Measurements from ENCODE around the gene SCGB1A1.
"Not testable (repeated sequence)": the region's sequence is repeated elsewhere in the genome, so short reads cannot be mapped to it uniquely, and the experiment has no call there.

SCGB1A1 gene

DNA sequence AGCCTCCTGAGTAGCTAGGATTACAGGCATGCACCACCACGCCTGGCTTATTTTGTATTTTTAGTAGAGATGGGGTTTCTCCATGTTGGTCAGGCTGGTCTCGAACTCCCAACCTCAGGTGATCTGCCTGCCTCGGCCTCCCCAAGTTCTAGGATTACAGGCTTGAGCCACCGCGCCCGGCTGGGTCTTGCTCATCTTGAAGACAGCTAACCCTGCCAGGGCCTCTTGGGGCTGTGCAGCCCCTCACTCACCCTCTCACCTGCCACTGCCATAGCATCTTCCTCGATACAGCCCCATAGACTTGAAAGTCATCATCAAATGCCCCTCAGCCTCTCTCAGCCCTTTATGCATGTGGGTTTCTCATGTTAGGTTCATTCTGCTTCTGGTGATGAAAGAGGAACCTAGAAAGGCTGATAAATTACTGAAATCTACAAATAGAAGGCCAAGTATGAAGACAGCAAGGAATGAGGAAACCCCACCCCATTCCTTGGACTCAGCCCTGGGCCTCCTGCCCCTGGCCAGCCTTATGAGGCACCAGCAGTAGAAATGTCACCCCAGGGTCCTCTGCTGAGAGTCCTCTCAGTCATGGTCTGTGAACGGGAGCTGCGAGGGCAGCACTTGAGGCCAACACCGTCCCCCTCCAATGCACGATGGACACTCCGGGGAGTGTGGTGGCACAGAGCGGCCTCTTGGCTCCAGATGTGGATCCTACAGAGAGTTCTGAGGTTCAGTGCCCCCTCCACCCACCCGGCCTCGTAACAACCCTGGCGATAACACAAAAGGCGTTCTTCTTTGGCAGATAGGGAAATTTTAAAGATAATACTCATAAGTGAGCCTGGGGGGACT is 24.8 kb downstream of the SCGB1A1 start:
- no peak for DNase-seq (ENCODE audit: extremely low read depth, low read depth)
- TF ChIP-seq CTCF (IDR thresholded peaks at IDR 0.05; ENCODE audit: low read depth, low read length): no peak

DNA sequence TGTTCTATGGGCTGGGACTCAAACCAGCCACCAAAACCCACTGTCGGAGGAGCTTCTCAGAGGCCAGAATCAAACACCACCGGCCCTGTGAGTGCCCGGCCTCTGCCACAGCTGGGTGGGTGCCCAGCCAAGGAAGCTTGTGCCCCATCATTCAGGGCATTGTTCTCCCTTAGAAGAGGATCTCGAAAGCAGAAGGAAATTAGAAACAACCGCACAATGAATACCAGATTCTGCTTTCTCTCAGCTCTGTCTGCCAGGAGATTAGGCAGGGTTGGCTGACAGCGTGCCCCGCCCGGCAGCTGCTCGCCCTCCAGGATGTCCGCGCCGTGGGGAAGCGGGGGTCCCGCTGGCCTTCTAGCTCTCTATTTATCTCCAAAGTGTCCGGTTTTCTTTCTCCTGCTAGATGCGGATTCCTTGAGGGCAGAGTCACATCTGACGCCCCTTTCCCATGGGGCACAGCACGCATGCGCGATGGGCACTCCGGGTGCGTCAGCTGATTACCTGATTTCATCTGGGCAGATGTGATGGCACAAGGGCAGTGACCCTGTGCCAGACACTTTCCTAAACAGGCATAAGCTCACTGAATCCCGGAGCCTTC is 25.5 kb downstream of the SCGB1A1 start:
- TF ChIP-seq CTCF (IDR thresholded peaks at IDR 0.05; ENCODE audit: low read depth, low read length): no peak
- DNase-seq (ENCODE audit: extremely low read depth, low read depth): no peak

GRCh38 chr11:62444835-62445234 is 26.0 kb downstream of the SCGB1A1 start:
- DNase-seq (ENCODE audit: extremely low read depth, low read depth): no peak

DNA sequence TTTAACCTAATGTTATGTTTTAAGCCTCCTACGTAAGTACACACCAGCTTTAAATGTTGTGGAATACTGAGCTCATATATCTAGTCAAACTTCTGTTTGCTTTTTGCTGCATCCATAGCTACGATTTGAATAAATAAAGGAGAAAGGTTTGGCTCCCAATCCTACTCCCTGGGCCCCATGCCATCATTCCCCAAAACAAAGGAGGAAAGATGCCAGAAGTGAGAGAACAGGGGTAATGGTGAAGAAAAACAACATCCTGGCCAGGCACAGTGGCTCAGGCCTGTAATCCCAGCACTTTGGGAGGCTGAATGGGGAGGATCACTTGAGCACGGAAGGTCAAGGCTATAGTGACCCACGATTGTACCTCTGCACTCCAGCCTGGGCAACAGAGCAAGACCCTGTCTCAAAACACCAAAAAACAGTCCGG is 26.5 kb downstream of the SCGB1A1 start:
- TF ChIP-seq CTCF (IDR thresholded peaks at IDR 0.05; ENCODE audit: low read depth, low read length): no peak
- no peak for DNase-seq (ENCODE audit: extremely low read depth, low read depth)

More at GRCh38 chr11:62444835-62445234, 26.0 kb downstream of the SCGB1A1 start:
- no peak for TF ChIP-seq CTCF (IDR thresholded peaks at IDR 0.05; ENCODE audit: low read depth, low read length)

DNA sequence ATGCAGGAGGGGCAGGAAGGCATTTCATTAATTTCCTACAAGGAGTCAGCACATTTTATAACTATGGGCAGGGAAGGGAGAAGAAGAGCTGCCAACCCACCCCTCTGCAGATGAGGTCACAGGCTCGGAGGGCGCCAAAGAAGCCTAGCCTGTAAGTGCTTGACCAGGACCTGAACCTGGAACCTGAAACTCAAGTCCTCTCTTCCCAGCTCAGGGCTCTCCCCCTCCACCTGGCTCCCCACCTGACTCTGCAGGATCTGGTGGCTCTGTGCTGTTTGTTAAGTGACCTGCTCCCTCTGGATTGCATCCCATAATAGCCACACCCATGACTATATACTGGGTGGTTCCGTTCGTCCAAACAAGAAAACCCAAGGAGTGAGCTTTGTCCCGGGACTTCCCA is 27.3 kb downstream of the SCGB1A1 start:
- no peak for DNase-seq (ENCODE audit: extremely low read depth, low read depth)
- TF ChIP-seq CTCF (IDR thresholded peaks at IDR 0.05; ENCODE audit: low read depth, low read length): no peak

DNA sequence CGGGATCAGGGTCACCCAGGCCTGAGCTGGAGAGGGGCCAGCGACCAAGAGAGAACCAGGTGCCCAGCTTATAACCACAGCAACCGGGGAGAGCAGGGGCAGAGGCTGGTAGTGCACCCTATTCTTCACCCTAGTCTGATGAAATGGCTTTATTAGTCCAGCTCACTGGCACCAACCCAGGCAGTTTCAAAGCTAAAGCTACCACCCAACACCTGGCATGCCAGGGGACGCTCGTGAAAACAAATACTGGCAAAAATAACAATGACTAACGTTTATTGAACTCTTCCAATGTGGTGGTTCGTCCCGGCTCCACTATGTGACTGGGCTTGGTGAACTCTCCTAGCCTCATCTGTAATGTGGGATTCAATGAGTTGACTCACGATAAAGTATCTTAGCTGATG is 30.6 kb downstream of the SCGB1A1 start:
- no peak for DNase-seq (ENCODE audit: extremely low read depth, low read depth)
- no peak for TF ChIP-seq CTCF (IDR thresholded peaks at IDR 0.05; ENCODE audit: low read depth, low read length)

DNA sequence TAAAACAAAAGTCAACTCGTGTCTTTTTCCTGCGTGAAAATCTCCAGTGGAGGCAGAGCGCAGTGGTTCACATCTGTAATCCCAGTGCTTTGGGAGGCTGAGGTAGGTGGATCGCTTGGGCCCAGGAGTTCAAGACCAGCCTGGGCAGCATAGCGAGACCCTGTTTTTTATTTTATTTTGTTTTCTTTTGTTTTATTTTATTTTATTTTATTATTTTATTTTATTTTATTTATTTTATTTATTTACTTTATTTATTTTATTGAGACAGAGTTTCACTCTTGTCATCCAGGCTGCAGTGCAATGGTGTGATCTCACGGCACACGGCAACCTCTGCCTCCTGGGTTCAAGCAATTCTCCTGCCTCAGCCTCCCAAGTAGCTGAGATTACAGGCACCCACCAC is 31.1 kb downstream of the SCGB1A1 start:
- DNase-seq (ENCODE audit: extremely low read depth, low read depth): not testable (repeated sequence)

Measured in AG09319 (cell line).